Inferior parietal cortex (tissue), 1 donor: Measurements from ENCODE around the gene MAP4K2.
"Not testable (repeated sequence)": the region's sequence is repeated elsewhere in the genome, so short reads cannot be mapped to it uniquely, and the experiment has no call there.

ENCODE experiments used
- DNase-seq: peaks from one replicate; pipeline ENCODE4 v3.0.0-alpha.2; 2016; ENCODE audit errors: extremely low spot score

Gene MAP4K2

DNA sequence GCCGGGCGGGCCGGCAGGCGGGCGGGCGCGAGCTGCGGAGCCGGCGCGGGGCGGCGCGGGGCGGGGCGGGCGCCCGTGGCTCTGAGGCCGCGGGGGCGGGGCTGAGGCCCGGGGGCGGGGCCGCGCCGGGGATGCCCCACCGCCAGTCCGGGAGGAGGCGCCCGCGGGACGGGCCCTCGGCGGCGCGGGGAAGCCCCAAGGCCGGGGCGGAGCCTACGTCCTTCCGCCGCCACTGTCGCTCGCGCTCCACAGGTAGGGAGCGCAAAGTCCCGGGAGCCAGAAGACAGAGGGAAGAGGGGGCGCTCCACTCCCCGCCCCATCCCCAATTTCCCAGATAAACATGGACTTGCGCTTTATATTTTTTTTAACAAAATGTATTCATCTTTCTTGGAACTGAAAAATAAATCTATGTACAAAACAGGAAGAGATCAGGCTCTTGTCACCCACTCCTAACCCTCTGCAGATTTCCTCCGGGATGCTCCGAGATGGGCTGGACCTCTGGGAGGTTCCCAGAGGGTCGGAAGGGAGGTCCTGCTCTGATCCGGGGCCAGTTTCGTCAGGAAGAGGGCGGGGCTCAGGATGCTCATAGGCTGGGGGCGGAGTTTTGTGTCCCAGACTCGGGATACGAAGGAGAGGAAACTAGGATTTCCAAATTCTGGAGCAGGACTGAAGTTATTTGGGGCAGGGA, at the start of gene MAP4K2:
MAP4K2 (minus strand) TSS at position 57 of the 688 bp plus-strand sequence. CDS start 65 bp downstream, outside the sequence.
- DNase-seq, result peak; percentile 74

DNA sequence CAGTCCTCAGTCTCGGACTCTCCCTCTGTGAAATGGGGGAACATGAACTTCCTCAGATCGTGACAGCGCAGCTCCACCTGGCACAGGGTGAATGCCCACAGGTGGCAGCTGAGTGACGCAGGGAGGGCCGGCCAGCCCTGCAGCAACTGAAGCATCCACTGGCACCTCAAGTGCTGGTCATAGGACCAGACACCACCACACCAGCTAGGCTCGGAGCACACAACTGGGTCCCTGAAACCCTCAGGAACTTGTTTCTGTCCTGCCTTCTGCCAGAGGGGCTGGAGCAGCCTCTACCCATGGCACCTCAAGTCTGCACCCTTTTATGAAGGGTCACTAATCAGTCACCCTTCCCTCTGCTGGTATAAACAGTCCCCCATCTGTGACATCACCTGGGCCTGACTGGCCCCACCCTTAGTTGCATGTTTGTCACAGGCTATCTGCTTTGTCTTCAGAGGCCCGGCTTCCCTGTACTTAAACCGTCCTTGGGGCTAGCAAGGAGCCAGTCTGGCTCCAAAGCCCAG, 48.9 kb upstream of the MAP4K2 start:
- no peak for DNase-seq

DNA sequence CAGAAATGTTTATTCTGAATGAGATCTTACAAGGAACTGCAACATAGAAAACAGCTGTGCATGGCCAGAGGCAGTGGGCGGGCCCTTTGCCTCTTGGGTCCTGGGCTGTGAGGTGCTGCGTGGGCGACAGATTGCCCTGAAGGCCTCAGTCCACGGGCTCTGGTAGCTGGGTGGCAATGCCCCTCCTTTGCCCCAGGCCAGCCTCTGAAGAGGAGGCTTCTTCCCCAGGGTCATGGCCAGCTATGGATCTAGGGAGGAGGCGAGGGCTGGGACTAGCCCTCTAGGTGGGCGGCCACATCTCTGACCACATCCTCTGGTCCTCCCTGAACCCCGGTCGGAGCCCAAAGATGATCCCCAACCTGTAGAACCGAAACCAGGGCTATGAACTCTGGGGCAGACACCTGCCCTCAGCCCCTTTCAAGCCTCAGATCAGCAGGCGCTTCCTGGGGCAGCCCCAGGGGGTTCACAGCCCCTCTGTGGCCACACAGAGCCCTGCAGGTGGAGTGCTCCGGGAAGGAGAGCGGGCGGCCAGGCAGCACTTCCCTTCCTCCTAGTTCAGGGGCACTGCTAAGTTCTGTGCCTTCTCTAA, 48.1 kb upstream of the MAP4K2 start:
- DNase-seq, result no peak

DNA sequence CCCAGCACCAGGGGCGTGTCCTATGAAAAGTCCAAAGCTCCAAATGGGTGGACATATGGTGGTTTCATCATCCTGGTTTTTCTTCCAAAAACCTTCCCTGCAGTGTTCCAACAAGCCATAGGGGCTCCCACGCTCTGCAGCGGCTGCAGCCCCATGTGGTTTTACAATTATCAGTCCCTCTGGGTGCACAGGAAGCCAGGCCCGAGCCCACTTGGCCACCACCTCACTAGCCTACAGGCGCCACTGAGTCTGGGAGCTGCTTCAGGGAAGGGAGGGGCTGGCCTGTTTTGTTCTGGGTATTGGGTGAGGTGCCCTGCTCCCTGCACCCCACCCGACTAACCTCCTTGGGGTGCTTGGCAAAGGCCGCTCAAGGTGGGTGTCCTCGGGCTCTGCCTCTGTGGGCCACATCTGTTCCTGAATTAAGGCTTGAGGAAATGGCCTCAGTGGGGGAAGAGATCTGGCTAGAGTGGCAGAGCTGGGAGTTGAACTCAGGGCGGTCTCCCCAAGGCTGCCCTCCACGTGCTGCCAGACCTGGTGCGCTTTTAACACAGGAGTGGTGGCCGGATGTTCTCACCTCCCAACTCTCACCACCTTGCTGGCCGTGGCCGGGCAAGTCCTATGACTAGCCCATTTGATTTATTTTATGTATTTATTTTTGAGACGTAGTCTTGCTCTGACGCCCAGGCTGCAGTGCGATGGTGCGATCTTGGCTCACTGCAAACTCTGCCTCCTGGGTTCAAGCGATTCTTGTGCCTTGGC, 46.8 kb upstream of the MAP4K2 start:
- DNase-seq, result no peak

DNA sequence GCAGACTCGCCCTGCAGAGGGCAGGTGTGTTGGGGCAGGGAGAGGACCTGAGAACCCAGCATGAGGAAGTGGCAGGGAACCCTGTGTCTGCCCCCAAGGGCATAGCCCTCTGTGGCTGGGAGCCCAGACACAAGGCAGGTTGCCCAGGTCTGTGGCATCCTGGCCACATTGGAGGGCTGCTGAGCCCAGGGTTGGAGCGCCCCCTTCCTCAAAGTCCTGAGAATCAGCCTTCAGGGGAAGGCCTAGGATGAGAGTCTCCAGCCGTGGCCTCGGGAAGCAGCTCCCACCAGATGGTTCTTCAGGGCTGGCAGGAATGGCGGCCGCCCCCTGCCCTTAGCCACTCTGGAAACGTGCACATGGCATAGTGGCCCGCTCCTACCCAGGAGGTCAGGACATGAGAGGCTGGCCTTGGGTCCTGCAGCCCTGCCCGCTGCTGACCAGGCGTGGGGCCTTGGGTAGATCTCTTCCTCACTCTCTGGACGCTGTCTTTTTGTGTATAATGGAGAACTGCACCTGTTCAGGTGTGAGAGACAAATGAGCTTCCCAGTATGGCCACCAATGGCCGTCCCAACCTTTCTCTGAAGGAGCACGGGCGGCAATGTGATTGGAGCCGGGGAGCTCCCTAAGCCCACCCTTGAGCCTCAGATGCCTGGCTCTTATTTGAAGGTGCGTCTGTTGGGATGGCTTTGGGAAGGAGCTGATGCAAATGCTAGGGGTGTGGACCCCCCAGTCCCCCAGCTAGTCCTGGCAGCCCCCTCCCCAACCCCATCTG, 46.0 kb upstream of the MAP4K2 start:
- DNase-seq, result no peak

DNA sequence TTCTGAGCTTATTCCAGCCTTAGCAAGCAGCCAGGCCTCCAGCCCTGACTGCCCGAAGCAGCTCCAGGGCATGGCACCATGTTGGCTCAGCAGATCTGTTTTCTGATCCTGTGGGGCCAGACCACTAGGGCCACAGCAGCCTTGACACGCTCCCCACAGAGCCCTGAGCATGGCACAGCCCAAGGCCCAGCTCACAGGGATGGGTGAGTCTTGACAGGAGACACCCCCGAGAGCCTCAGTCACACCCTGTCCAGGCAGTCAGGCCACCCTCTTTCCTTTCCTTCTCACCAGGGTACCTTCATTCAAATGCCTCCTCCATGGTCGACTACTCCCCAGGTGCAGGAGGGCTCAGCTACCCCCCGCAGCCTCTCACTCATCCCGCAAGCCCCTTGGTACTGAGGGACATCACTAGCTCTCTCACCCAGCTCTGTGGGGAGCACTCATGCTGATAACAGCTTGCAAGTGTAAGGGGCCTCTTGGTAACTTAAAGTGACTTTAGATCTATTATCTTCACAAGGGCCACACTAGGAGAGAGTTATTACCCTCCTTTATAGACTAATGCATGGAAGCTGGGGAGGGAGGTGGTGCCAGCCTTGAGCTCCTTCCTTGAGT, 45.3 kb upstream of the MAP4K2 start:
- no peak for DNase-seq

DNA sequence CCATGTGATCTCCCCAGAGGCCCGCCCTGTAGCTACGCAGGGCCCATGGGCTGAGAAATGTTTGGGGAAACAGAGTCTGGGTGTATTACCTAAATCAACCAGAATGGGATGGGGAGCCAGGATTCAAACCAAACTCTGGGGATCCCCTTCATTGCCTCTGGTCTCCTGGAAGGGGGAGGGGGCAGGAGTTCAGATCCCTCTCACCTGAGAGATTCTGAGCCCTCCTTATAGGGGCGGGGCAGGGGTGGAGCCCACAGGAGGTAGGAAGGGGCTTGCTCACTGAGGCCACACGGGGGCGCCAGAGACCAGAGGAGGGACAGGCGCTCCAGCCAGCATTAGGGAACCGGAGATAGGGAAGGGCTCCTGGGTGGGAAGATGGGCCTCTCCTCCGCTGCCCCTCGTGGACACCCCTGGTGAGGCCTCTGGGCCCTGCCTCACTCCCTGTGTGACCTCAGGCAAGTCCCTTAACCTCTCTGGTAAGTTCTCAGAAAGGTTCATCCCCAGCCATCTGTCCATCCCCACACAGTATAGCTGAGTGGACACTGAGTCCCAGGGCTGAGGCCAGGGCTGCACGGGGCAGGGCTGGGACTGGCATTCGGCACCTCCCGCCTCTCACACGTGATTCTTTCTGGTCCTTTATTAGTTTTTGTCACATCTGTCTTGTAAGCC, 44.1 kb upstream of the MAP4K2 start:
- peak; percentile 96 for DNase-seq

DNA sequence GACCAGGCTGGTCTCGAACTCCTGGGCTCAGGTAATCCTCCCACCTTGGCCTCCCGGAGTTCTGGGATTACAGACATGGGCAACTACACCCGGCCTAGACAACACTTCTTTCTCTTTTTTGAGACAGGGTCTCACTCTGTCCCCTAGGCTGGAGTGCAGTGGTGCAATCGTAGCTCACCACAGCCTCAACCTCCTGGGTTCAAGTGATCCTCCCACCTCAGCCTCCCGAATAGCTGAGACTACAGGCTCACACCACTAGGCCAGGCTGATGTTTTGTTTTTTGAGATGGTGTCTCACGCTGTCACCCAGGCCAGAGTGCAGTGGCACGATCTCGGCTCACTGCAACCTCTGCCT, 42.7 kb upstream of the MAP4K2 start:
- not testable (repeated sequence) for DNase-seq

DNA sequence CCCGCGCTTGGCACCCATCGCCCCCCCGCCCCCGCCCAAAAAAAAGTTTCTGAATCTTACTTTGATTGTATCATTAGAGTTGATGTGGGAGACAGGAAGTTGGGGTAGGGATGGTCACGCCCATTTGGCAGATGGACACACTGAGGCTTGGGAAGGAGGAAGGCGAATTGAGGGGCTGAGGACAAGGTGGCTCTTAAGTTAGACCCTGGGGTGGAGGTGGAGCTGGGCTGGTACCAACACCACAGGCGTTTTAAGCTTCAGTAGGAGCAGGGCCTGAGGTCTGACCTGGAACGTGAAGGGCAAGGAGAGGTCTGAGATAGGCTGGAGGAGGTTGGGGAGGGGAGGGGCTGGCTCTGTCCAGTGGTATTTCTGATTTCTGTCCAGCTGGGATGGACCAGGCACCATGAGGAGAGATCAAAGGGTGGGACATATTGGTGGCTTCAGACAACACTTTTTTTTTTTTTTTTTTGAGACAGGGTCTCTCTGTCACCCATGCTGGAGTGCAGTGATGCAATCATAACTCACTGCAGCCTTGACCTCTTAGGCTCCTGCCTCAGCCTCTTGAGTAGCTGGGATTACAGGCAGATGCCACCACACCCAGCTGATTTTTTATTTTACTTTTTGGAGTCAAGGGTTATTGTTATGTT, 42.2 kb upstream of the MAP4K2 start:
- no peak for DNase-seq

DNA sequence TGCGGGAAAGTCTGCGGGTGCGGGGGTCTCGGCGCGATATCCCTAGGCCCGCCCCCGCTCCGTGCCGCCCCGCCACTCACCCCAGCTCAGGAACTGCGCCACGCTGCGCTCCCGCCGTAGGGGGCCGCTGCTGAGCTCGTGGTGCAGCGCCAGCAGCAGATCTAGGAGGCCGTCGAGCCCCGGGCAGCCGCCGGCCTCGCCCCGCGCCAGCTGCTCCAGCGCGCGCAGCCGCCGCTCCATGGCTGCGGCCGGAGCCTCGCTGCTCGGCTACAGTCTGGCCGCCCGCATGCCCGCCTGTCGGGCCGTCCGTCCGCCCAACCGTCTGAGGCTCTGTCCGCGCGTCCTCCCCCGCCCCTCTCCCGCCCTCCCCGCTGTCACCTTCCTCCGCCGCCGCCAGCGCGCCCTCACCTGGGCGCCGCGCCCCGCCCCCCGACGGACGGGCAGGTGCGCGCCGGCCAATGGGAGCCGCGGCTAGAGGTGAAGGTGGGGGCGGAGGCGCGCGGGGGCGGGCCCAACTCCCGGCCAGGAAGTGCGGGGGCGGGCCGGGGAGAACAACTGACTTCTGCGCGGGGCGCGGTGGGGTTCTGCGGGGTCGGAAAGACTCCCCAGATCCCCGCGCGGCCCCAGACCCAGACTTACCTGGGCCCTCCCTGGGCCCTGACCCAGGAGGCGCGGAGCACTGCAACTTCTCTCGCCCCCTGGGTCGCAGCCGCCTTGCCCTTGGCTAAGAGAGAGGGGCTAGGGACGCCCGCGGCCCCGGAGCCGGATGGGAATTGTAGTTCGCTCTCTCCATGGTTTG, 41.5 kb upstream of the MAP4K2 start, which contains the start of gene CDC42BPG:
CDC42BPG (minus strand) TSS at position 324 of the 799 bp plus-strand sequence; CDS start at position 240, 84 bp downstream.
- no peak for DNase-seq

DNA sequence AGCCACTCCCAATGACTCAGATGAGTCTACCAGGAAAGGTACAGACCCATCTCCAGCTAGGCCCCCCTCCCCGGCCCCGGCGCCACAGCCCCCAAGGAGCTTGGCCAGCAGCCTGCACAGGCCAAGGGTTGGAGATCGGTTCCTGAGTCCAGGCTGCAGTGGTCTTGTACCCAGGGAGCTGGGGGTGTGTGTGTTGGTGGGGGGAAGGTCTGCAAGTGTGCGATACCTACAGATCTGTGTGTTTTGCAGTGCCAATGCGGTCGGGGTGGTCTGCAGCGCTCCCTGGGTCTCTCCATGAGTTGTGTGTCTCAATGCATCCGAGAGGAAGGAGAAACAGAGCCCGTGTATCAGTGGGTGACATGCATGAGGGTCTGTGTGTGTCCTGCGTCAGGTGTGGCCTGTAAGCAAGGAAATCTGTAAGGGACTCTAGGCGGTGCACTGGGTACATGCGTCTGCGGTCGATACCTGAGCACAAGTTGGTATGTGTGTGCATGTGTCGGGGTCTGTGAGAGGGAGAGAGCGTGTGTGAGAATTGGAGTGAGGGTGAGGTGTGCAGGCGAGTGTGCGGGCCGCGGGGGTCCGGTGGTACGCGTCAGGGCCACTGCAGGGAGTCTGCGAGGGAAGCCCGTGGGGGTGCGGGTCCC, 40.8 kb upstream of the MAP4K2 start:
- DNase-seq, result no peak

DNA sequence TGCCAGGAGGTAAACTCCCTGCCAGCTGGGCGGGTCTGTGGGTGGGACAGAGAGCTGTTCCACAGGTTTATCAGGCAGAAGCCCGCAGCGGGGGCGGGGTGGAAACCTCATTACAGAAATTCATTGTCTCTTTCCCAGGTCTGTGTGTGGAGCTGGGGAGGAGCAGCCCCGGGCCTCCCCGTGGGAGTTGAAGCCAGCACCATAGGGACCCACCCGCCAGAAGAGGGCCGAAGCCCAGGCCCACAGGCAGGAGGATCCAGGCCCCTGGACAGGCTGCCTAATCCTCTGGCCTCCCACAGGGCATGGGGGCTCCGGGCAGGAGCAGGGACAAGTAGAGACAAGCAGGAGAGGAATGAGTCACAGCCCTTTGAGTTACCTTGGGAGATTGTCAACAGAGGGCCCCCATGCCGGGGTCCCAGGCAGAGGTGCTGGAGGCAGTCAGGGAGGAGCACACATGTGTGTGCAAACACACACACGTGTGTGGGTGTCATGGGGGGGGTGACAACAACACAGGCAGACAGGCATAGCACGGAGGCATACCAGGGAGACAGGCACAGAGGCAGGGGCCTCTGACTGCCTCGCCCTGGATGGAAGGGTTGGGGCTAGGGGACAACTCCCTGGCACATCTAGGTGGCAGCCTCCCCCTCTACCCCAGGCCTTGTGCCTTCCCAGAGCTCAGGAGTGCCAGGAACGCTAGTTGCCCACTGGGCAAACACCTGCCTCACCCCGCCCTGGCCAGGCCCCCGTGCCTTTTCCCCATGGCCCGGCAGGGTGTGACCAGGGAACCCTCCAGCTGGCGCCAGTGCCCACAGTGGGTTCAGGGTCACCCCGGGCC, 40.1 kb upstream of the MAP4K2 start:
- DNase-seq, result no peak

DNA sequence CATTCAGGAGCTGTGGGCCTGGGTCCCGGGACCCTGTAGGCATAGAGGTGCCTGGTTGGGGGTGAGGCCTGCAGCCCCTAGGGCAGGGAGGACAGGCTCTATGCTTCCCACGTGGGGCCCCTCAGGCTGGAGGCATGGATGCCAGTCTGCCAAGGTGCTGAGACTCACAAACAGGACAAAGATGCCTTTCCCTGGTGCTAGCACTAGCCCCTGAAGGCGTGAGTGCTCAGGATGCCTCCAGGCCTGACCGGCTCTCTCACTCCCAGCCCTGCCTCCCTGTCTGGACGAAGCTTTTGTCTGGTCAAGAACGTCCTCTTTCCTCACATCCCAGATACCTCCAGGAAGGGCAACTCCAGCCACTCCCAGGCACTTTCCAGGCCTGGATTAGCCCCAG, 39.3 kb upstream of the MAP4K2 start:
- no peak for DNase-seq

DNA sequence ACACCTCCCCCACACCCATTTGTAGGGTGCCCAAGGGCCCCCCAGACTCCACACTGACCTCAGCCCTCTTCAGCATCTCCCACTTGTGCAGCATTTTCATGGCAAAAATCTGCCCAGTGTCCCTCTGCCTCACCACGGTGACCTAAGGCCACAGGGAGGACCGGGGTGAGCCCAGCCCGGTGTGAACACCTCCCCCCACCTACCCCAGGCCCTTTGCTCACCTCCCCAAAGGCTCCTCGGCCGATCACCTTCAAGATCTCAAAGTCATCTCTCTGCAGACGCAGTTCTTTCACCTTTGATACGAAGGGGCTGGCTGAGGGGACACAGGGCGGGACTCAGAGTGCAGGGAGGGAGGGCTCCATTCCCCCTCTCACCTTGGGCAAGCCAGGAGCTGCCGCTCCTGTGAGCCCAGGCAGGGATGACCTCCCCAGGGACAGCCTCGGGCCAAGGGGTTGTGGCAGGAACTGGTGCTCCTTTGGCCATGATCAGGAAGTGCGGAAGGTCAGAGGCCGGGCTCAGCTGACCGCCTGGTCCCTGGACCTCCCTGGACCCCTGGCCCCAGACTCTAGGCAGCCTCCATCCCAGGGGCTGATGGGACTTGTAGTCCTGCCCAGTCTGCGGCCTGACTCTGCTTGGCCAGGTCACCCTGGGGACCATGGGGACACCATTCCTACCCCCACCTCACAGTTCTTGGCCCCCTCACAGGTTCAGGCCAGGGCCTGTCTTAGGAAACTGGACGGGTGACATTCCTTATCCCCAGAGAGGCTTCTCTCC, 38.8 kb upstream of the MAP4K2 start:
- no peak for DNase-seq

DNA sequence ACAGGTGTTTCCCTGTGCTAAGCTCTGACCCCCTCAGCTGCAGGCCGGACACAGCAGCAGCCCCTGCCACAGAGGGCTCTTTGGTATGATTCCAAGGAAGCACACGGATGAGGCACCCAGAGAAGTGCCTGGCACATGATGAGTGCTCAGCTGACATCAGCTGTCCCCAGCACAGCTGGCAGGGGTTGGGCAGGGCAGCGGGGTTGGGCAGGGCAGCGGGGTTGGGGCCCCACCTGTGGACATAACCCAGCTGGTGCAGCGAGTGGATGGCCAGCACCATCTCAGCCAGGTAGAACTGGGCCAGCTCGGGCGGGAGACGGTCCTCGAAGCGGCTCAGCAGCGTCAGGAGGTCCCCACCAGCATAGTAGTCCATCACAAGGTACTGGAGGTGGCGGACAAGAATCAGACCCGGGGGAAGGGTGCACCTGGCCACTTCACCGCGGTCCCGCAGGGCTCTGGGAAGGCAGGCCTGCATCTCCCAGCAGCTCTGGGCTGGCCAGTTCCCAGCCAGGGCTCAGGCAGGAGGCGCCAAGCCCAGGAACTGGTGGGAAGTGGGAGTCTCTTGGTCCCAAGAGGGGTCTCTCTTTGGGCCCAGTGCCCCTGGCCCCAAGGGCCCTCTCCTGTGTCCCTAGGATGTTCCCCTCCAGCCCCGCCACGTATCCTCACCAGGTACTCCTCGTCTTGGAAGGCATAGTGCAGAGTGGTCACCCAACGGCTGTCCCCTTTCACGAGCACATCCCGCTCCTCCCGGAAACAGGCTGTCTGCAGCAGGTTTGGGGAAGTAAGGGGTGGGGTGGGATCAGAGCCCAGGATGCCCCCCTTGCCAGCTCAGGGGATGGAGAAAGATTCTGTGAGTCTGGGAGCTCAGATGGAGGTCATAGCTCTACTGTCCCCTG, 37.1 kb upstream of the MAP4K2 start:
- DNase-seq, result no peak

DNA sequence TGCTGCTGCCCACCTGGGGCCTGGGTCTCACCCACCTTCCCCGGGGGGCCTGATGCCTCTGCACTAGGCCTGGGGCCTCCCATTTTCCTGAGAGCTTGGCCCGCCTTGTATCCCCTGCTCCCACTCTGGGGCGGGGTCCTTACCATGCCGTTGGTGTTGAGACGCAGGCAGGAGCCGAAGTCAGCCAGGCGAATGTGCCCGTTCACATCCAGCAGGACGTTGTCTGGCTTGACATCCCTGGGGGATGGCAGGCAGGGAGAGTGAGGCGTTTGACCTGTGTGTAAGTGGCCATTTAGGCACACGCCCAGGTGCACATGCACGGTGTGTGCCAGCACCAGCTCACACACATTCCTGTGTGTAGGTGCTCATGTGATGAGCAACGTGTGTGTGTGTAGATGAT, 36.3 kb upstream of the MAP4K2 start:
- DNase-seq, result no peak
